HG02588 (cell line): Measurements from ENCODE around the gene CYBB.
A peak's percentile ranks its signal among the peaks of the same experiment; 100 is the strongest.
"Not testable (repeated sequence)": the region's sequence is repeated elsewhere in the genome, so short reads cannot be mapped to it uniquely, and the experiment has no call there.

Experiments used
- ATAC-seq: cut with Tn5 transposase; IDR thresholded peaks from one replicate; pipeline ENCODE4 v1.9.1; 2021; ENCODE audit warnings: mild to moderate bottlenecking, moderate library complexity; ENCODE audit not compliant: unreplicated experiment

CYBB gene

DNA sequence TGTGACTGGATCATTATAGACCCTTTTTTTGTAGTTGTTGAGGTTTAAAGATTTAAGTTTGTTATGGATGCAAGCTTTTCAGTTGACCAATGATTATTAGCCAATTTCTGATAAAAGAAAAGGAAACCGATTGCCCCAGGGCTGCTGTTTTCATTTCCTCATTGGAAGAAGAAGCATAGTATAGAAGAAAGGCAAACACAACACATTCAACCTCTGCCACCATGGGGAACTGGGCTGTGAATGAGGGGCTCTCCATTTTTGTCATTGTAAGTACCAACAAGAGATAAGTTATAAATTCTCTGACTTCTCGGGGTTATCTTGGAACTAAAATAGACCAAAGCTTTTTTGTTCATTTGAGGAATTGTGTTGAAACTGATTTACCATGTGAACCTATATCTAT lies at the start of gene CYBB:
Gene CYBB, plus strand, starts transcription at position 203 of the 400 bp plus-strand sequence. Its CDS starts 19 bp downstream, at position 222.
- no peak for ATAC-seq

GRCh38 chrX:37745354-37745753 lies 34.5 kb upstream of the CYBB start:
- ATAC-seq, result no peak

DNA sequence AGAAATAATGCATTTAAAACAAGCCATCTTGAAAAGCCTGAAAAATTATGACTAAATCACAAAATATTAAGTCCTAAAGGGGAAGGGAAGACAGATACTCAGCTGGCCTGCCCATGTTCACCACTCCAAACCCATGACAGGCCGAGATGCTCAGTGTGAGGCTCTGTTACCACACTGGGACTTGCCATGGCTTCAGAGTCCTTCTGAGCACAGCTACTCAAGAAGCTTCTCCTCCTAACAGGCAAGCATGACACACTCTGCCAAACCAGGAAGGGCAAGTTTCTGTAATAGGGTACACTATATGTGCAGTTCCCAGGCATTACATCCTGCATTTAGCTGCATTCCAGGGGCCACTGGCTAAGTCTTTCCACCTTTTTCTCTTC lies 34.0 kb upstream of the CYBB start:
- peak; percentile 32 for ATAC-seq

GRCh38 chrX:37746218-37746941 lies 33.5 kb upstream of the CYBB start:
- ATAC-seq, result peak; percentile 90

DNA sequence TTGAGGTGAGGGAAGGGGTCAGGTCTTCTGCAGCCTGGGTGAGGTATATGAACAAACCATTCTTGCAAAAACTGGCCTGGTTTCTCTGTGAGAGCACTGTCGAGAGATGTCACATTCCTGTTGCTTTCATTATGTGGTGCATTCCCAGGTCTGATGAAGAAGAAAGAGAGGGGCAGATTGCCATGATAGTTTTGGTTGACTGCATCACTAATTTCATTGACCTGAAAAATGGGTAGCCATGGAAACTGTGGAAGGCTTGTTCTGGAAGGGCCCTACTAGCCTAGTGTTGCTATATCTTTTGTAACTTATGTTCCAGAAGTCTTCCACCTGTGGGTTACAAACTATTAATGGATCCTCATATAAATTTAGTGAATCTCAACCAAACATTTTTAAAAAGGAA lies 32.9 kb upstream of the CYBB start:
- ATAC-seq, result no peak

GRCh38 chrX:37752281-37752680 lies 27.6 kb upstream of the CYBB start:
- ATAC-seq, result no peak

DNA sequence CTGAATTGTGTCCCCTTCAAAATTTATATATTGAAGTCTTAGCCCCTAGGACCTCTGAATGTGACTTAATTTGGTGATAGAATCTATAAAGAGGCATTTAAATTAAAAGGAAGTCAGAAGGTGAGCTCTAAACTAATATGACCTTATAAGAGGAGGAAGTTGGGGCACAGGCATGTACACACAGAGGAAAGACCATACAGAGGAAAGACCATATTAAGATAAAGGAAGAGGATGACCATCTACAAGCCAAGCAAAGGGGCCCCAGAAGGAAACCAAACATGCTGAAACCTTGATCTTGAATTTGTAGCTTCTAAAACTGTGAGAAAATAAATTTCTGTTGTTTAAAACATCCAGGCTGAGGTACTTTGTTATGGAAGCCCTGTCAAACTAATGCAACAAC lies 26.9 kb upstream of the CYBB start:
- no peak for ATAC-seq

DNA sequence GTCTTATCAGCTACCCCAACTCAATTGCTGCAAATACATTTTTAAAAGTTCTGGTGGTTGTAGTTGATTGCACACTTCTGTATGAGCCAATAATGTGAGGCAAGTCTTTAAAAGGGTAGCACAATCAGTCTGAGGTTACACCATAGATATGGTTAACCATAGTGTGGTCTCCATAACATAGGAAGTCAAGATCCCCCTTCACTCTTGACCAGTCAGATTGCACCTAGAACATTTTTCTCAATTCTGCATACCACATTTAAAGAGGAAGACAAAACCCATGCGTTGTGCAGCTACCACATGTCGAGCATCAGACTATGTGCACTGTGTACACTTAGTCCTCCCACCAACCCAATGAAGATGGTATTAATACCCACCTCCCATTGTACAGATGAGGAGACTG lies 26.5 kb upstream of the CYBB start:
- no peak for ATAC-seq

- ATAC-seq, result peak; percentile 15
Measured at GRCh38 chrX:37754516-37754915, 25.3 kb upstream of the CYBB start.

DNA sequence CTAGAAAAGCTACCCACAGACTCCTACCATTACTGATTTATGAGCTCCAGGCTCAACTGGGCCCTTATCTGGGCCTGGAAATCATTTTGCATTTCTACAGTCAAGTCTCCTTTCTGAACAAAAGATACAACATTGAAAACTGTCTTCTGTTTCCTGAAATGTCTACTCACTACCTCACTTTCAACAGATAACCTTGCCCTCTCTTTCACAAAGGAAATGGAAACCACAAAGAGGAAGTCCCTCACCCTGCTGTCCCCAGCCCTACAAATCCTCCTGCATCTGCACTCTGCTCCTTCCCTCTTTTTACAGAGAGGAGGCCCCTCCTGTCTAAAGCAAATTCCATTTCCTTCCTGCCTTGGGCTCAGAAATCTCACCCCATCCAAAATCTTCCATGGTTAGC lies 24.8 kb upstream of the CYBB start:
- peak; percentile 94 for ATAC-seq

DNA sequence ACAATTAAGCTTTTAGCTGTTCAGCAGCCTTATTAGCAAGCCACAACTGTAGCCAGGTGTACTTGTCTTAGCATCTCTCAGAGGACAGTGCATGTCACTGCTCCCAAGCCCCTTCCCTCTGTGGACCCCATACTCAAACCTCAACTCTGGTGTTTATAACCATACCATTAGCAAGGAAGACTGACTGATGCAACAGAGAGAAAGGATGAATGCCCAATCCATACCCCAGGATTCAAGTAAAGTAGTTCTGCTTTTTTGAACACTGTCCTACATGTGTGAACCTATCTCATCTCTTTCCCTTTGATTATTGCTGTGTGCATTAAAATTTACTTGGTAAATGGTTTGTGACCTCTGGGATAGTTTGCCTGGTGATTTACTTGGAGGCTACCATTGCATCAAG lies 22.8 kb upstream of the CYBB start:
- no peak for ATAC-seq

- no peak for ATAC-seq
Measured at GRCh38 chrX:37759351-37759750, 20.5 kb upstream of the CYBB start.

GRCh38 chrX:37759878-37760418 lies 19.9 kb upstream of the CYBB start:
- no peak for ATAC-seq

GRCh38 chrX:37763400-37763799 lies 16.5 kb upstream of the CYBB start:
- ATAC-seq, result no peak

GRCh38 chrX:37765507-37765906 lies 14.4 kb upstream of the CYBB start:
- no peak for ATAC-seq

- ATAC-seq, result no peak
Measured at GRCh38 chrX:37767430-37767829, 12.4 kb upstream of the CYBB start.

DNA sequence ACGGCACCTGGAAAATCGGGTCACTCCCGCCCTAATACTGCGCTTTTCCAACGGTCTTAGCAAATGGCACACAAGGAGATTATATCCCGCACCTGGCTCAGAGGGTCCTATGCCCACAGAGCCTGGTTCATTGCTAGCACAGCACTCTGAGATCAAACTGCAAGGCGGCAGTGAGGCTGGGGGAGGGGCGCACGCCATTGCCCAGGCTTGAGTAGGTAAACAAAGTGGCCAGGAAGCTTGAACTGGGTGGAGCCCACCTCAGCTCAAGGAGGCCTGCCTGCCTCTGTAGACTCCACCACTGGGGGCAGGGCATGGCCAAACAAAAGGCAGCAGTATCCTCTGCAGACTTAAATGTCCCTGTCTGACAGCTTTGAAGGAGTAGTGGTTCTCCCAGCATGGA lies 11.0 kb upstream of the CYBB start:
- not testable (repeated sequence) for ATAC-seq

- ATAC-seq, result peak; percentile 72
Measured at GRCh38 chrX:37776283-37776986, 3.4 kb upstream of the CYBB start.

DNA sequence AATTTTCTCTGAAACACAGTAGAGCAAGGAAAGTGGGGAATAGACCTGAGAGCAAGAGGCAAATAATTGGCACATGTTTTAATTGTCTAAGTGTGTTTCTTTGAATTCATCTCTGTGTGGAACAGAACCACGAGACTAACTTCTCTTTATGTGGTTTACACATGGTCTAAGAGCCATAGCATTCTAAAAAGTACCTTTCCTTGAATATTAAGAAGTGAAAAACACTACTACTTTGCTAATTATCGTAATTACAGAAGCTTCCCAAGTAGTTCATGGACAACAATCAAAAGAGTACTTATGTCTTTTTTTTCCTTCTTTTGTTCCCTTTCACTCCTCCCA lies 2.9 kb upstream of the CYBB start:
- no peak for ATAC-seq

DNA sequence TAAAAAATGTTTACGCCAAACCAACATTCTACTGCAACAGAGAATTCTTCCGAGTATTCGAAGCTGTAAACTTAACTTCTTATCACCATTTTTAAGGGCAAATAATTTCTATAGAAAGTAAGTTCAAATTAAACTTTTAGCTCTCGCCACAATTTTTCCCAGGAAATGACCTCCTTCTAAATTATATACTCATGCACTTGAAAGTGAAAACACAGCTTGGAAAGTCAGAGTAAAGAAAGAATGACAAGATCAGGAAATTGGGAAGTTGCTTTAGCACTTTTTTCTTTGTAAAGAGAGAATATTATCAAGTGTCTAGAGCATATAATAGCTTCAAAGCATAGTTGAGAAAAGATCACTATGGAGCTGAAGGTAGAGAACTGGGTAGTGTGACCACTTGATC lies 1.2 kb downstream of the CYBB start:
- no peak for ATAC-seq

- no peak for ATAC-seq
Measured at GRCh38 chrX:37781814-37782213, 2.0 kb downstream of the CYBB start.

DNA sequence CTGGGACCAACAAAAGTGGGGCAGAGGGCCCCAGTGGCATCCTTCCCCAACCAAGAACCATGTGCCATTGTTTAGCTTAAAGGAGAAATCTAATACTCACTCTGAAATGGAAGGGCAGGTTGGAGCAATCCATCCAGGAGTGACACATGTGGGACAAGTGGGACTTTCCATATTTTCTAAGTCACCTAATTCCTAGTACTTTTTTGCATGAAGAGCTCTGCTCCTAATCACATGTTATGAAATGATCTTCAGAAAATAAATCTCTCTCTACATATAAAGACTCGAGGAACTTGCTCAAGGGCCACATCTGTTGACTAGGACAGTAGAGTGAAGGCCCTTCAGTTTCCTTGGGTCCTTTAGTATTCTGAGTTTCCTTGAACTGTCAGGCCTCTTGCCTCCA lies 2.5 kb downstream of the CYBB start:
- no peak for ATAC-seq
